GM10266 (cell line): Measurements from ENCODE around the gene RASGRF1.
"Not testable (repeated sequence)": the region's sequence is repeated elsewhere in the genome, so short reads cannot be mapped to it uniquely, and the experiment has no call there.

ENCODE experiments used
- DNase-seq: peaks from one replicate; pipeline ENCODE4 v3.0.0; 2012; ENCODE audit errors: extremely low spot score
- CTCF ChIP-seq: IDR thresholded peaks from 2 replicates; pipeline ENCODE4 v1.5.1; 2012; ENCODE audit warnings: mild to moderate bottlenecking, low read depth; ENCODE audit not compliant: control insufficient read depth, insufficient read depth; ENCODE audit errors: missing control alignments

Gene RASGRF1

GRCh38 chr15:78930577-78931388 lies 159.8 kb downstream of the RASGRF1 start:
- TF ChIP-seq CTCF = no peak
- no peak for DNase-seq

- DNase-seq = no peak
- TF ChIP-seq CTCF = no peak
Observed at GRCh38 chr15:78929536-78930264, 160.9 kb downstream of the RASGRF1 start.

GRCh38 chr15:78928616-78929093 lies 161.9 kb downstream of the RASGRF1 start:
- TF ChIP-seq CTCF = no peak
- no peak for DNase-seq

- not testable (repeated sequence) for DNase-seq
Observed at GRCh38 chr15:78928176-78928575, 162.4 kb downstream of the RASGRF1 start.

- no peak for DNase-seq
Observed at GRCh38 chr15:78927077-78927790, 163.3 kb downstream of the RASGRF1 start.

GRCh38 chr15:78925956-78926743 lies 164.4 kb downstream of the RASGRF1 start:
- no peak for TF ChIP-seq CTCF
- DNase-seq = no peak

More at GRCh38 chr15:78927077-78927790, 163.3 kb downstream of the RASGRF1 start:
- TF ChIP-seq CTCF = no peak

GRCh38 chr15:78925076-78925624 lies 165.4 kb downstream of the RASGRF1 start:
- no peak for TF ChIP-seq CTCF
- DNase-seq = no peak
